Activated T-cell treated with anti-CD3 and anti-CD28 coated beads, Interleukin-2, amount 50 U/mL, for 24 hours (primary cell): ENCODE results near the gene NUDCD2.
"Not testable (repeated sequence)": the region's sequence is repeated elsewhere in the genome, so short reads cannot be mapped to it uniquely, and the experiment has no call there.

Source experiments
- DNase-seq: peaks from one replicate; pipeline ENCODE4 v3.0.0-alpha.2; 2020
- H3K27ac Mint-ChIP-seq: 2 replicates; pipeline ENCODE4 v1.8.0; 2020; ENCODE audit warnings: mild to moderate bottlenecking, mixed read lengths
- H3K27me3 Mint-ChIP-seq: 2 replicates; pipeline ENCODE4 v1.8.0; 2020; ENCODE audit warnings: mixed read lengths
- H3K36me3 Mint-ChIP-seq: 2 replicates; pipeline ENCODE4 v1.8.0; 2020; ENCODE audit warnings: low read depth, mixed read lengths
- H3K4me1 Mint-ChIP-seq: 2 replicates; pipeline ENCODE4 v1.8.0; 2020; ENCODE audit warnings: low read depth, mixed read lengths
- H3K4me3 Mint-ChIP-seq: 2 replicates; pipeline ENCODE4 v1.8.0; 2020; ENCODE audit warnings: mild to moderate bottlenecking, moderate library complexity, mixed read lengths
- H3K9me3 Mint-ChIP-seq: 2 replicates; pipeline ENCODE4 v1.8.0; 2020; ENCODE audit warnings: mixed read lengths

Gene NUDCD2

GRCh38 chr5:163489745-163490075 is 29.8 kb upstream of the NUDCD2 start:
- H3K9me3 Mint-ChIP-seq, result no peaks in the 10 kb centered on the region
- no peak for DNase-seq
- H3K27ac Mint-ChIP-seq, result no peak overlapping the region
- H3K4me1 Mint-ChIP-seq, result no peaks in the 10 kb centered on the region
- H3K4me3 Mint-ChIP-seq, result no peak overlapping the region
- no peaks in the 10 kb centered on the region for H3K27me3 Mint-ChIP-seq
- H3K36me3 Mint-ChIP-seq, result peaks cover 49% of the 10 kb centered on the region

GRCh38 chr5:163489055-163489744 is 29.3 kb upstream of the NUDCD2 start:
- H3K27ac Mint-ChIP-seq, result no peak overlapping the region
- no peaks in the 10 kb centered on the region for H3K9me3 Mint-ChIP-seq

DNA sequence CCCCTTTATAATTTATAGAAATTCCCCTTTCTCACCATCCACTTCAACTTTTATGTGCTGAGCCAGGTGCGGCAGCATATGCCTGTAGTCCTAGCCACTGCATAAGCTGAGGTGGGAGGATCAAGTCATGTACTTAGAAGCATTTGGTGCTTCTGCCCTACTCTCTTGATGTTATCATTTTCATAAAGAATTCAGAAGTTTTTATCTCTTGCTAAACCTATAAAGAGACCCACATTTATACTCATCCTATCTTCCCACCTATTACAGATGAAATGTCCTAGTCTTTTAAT is 19.0 kb upstream of the NUDCD2 start:
- Mint-ChIP-seq H3K27ac (no peak overlapping the region), H3K4me3 (no peak overlapping the region), H3K4me1 (peaks cover 14% of the 10 kb centered on the region), H3K36me3 (peaks cover 83% of the 10 kb centered on the region), H3K27me3 (no peaks in the 10 kb centered on the region), H3K9me3 (no peaks in the 10 kb centered on the region)
- DNase-seq, result no peak

More at GRCh38 chr5:163489055-163489744, 29.3 kb upstream of the NUDCD2 start:
- H3K4me3 Mint-ChIP-seq, result no peak overlapping the region
- DNase-seq, result no peak
- peaks cover 53% of the 10 kb centered on the region for H3K36me3 Mint-ChIP-seq
- no peaks in the 10 kb centered on the region for H3K27me3 Mint-ChIP-seq
- no peaks in the 10 kb centered on the region for H3K4me1 Mint-ChIP-seq

GRCh38 chr5:163478126-163478981 is 18.5 kb upstream of the NUDCD2 start:
- no peak for DNase-seq
- Mint-ChIP-seq H3K9me3 (no peaks in the 10 kb centered on the region), H3K27ac (peak overlapping the region; percentile 57), H3K4me1 (peaks cover 14% of the 10 kb centered on the region), H3K27me3 (no peaks in the 10 kb centered on the region), H3K36me3 (peaks cover 82% of the 10 kb centered on the region), H3K4me3 (no peak overlapping the region)

- H3K27ac Mint-ChIP-seq, result no peak overlapping the region
- H3K9me3 Mint-ChIP-seq, result no peaks in the 10 kb centered on the region
- peaks cover 87% of the 10 kb centered on the region for H3K36me3 Mint-ChIP-seq
- no peak overlapping the region for H3K4me3 Mint-ChIP-seq
- H3K4me1 Mint-ChIP-seq, result peaks cover 14% of the 10 kb centered on the region
- no peak for DNase-seq
- H3K27me3 Mint-ChIP-seq, result no peaks in the 10 kb centered on the region
These were observed 15.5 kb upstream of the NUDCD2 start for GRCh38 chr5:163475411-163475810.

GRCh38 chr5:163473635-163474243 is 13.8 kb upstream of the NUDCD2 start:
- H3K27ac Mint-ChIP-seq, result no peak overlapping the region
- no peaks in the 10 kb centered on the region for H3K9me3 Mint-ChIP-seq
- peaks cover 7% of the 10 kb centered on the region for H3K4me1 Mint-ChIP-seq
- H3K36me3 Mint-ChIP-seq, result peaks cover 86% of the 10 kb centered on the region
- no peaks in the 10 kb centered on the region for H3K27me3 Mint-ChIP-seq
- no peak for DNase-seq
- no peak overlapping the region for H3K4me3 Mint-ChIP-seq

- H3K4me3 Mint-ChIP-seq, result no peak overlapping the region
- H3K27ac Mint-ChIP-seq, result no peak overlapping the region
- H3K27me3 Mint-ChIP-seq, result no peaks in the 10 kb centered on the region
- no peak for DNase-seq
- H3K9me3 Mint-ChIP-seq, result no peaks in the 10 kb centered on the region
- H3K4me1 Mint-ChIP-seq, result peaks cover 7% of the 10 kb centered on the region
- H3K36me3 Mint-ChIP-seq, result peaks cover 67% of the 10 kb centered on the region
These were observed 7.8 kb upstream of the NUDCD2 start for GRCh38 chr5:163467682-163468081.

DNA sequence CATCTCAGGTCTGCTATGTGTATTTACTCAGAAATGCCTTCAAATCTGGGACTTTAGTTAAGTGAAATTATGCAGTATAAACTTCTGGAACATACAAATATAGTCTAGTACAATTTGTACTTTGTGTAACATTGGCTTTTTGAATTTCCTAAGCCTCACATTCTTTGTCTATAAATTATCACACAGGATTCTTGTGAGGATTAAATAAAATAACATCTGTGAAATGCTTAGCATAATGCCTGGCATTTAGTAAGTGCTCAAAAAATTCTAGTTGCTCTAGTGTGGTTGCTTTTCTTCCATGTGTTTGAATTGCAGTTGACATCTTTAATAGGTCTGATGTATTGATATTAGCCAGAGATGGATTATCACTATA is 3.1 kb upstream of the NUDCD2 start:
- Mint-ChIP-seq H3K36me3 (peaks cover 59% of the 10 kb centered on the region), H3K27ac (no peak overlapping the region), H3K4me1 (peaks cover 19% of the 10 kb centered on the region), H3K9me3 (no peaks in the 10 kb centered on the region), H3K4me3 (no peak overlapping the region), H3K27me3 (no peaks in the 10 kb centered on the region)
- DNase-seq, result no peak

- Mint-ChIP-seq H3K4me3 (peak within 1 kb of the TSS; percentile 86), H3K27me3 (no peaks in the 10 kb centered on the region), H3K4me1 (peaks cover 35% of the 10 kb centered on the region), H3K27ac (peak within 1 kb of the TSS; percentile 100), H3K9me3 (no peaks in the 10 kb centered on the region), H3K36me3 (peaks cover 65% of the 10 kb centered on the region)
- no peak for DNase-seq
These were observed 765 bp upstream of the NUDCD2 start, which contains the start of gene HMMR for GRCh38 chr5:163460562-163461171. TSS of gene HMMR (plus strand) at chr5:163460632. CDS start at chr5:163460693, 61 bp downstream.

DNA sequence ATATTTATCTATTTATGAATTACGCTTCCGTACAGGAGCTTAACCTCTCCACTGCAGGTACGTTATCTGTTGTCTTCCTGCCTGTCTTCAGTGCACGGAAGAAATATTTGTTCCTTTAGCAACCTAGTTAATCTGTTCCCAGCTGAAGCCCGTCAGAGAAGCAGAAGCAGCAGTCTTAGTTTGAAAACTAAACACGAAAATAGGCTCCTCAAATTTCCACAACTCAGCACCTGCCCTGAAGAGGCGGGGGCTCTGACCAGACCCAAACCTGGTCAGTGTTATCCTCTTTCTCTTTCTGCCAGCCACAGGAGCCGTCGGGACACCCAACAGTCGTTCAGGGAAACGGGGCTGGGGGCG is 462 bp downstream of the NUDCD2 start:
- peaks cover 70% of the 10 kb centered on the region for H3K36me3 Mint-ChIP-seq
- H3K4me3 Mint-ChIP-seq, result peak overlapping the region; percentile 86
- H3K4me1 Mint-ChIP-seq, result peaks cover 39% of the 10 kb centered on the region
- H3K27me3 Mint-ChIP-seq, result no peaks in the 10 kb centered on the region
- H3K27ac Mint-ChIP-seq, result peak overlapping the region; percentile 100
- no peak for DNase-seq
- H3K9me3 Mint-ChIP-seq, result no peaks in the 10 kb centered on the region

GRCh38 chr5:163458778-163459385 is 1.0 kb downstream of the NUDCD2 start:
- Mint-ChIP-seq H3K36me3 (peaks cover 67% of the 10 kb centered on the region), H3K27ac (peak overlapping the region; percentile 100), H3K27me3 (no peaks in the 10 kb centered on the region), H3K4me3 (peak overlapping the region; percentile 86), H3K9me3 (no peaks in the 10 kb centered on the region), H3K4me1 (peaks cover 39% of the 10 kb centered on the region)
- no peak for DNase-seq

DNA sequence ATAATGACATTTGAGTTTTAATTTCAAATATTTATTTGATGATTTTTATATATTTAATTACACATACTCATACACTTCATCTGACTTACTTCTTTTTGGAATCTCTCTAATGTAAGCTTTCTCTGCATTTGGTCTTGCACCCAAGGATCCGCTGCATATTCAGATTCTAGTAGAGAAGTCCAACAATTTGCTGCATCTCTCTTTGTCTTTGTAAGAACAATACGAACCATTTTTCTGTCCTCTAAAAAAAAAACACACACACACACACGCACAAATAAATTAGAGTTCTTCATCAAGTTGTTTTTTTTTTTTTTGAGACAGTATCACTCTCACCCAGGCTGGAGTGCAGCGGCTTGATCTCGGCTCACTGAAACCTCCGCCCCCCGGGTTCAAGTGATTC is 3.1 kb downstream of the NUDCD2 start:
- Mint-ChIP-seq H3K4me3 (peak overlapping the region; percentile 86), H3K4me1 (peaks cover 30% of the 10 kb centered on the region), H3K9me3 (no peaks in the 10 kb centered on the region), H3K27me3 (no peaks in the 10 kb centered on the region), H3K36me3 (peaks cover 77% of the 10 kb centered on the region), H3K27ac (no peak overlapping the region)
- DNase-seq, result no peak

- no peak overlapping the region for H3K4me3 Mint-ChIP-seq
- no peak for DNase-seq
- peaks cover 79% of the 10 kb centered on the region for H3K36me3 Mint-ChIP-seq
- peaks cover 27% of the 10 kb centered on the region for H3K4me1 Mint-ChIP-seq
- H3K27ac Mint-ChIP-seq, result peak overlapping the region; percentile 5
- H3K9me3 Mint-ChIP-seq, result no peaks in the 10 kb centered on the region
- no peaks in the 10 kb centered on the region for H3K27me3 Mint-ChIP-seq
These were observed 3.8 kb downstream of the NUDCD2 start for GRCh38 chr5:163456029-163456589.

GRCh38 chr5:163455406-163455805 is 4.5 kb downstream of the NUDCD2 start:
- Mint-ChIP-seq H3K4me1 (peaks cover 27% of the 10 kb centered on the region), H3K27ac (peak overlapping the region; percentile 45), H3K36me3 (peaks cover 79% of the 10 kb centered on the region)
- H3K4me3 Mint-ChIP-seq, DNase-seq, H3K9me3 Mint-ChIP-seq, H3K27me3 Mint-ChIP-seq: not testable (repeated sequence)
